ENCODE data around the gene TUBB1. TPM values are rescaled to one million over a fixed set of nuclear protein-coding genes. Genes with fewer than 3 reads are reported as not detected.

The TUBB1 gene
- total RNA-seq, 1 donor from 2014 or later: 0.19 TPM

DNA sequence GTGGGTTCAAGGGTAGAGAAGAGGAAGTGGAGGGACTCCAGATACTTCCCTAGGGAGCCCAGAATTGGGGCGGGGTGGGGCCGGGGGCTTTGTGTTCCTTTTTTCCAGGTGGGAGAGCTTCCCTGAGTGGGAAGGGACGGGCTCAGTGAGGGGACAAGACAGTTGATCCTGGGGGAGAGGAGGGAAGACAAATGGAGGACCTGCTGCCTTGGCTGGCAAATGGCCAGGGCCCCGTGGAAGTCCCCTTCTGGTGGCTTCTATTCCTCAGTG is 14.8 kb upstream of the TUBB1 start:
- Mint-ChIP-seq H3K9me3 (ENCODE audit: low read depth) (no peaks in the 10 kb centered on the region), H3K36me3 (ENCODE audit: insufficient read depth) (peaks cover 10% of the 10 kb centered on the region), H3K27me3 (peaks cover 7% of the 10 kb centered on the region), H3K27ac (no peak overlapping the region), H3K4me1 (ENCODE audit: low read depth) (peaks cover 3% of the 10 kb centered on the region), H3K4me3 (ENCODE audit: low read depth) (no peak overlapping the region)
- TF ChIP-seq, protein P1, sequence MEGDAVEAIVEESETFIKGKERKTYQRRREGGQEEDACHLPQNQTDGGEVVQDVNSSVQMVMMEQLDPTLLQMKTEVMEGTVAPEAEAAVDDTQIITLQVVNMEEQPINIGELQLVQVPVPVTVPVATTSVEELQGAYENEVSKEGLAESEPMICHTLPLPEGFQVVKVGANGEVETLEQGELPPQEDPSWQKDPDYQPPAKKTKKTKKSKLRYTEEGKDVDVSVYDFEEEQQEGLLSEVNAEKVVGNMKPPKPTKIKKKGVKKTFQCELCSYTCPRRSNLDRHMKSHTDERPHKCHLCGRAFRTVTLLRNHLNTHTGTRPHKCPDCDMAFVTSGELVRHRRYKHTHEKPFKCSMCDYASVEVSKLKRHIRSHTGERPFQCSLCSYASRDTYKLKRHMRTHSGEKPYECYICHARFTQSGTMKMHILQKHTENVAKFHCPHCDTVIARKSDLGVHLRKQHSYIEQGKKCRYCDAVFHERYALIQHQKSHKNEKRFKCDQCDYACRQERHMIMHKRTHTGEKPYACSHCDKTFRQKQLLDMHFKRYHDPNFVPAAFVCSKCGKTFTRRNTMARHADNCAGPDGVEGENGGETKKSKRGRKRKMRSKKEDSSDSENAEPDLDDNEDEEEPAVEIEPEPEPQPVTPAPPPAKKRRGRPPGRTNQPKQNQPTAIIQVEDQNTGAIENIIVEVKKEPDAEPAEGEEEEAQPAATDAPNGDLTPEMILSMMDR (IDR thresholded peaks at IDR 0.05; ENCODE audit: unreplicated experiment): no peak
- no peak for DNase-seq (ENCODE audit: low spot score, unreplicated experiment)

DNA sequence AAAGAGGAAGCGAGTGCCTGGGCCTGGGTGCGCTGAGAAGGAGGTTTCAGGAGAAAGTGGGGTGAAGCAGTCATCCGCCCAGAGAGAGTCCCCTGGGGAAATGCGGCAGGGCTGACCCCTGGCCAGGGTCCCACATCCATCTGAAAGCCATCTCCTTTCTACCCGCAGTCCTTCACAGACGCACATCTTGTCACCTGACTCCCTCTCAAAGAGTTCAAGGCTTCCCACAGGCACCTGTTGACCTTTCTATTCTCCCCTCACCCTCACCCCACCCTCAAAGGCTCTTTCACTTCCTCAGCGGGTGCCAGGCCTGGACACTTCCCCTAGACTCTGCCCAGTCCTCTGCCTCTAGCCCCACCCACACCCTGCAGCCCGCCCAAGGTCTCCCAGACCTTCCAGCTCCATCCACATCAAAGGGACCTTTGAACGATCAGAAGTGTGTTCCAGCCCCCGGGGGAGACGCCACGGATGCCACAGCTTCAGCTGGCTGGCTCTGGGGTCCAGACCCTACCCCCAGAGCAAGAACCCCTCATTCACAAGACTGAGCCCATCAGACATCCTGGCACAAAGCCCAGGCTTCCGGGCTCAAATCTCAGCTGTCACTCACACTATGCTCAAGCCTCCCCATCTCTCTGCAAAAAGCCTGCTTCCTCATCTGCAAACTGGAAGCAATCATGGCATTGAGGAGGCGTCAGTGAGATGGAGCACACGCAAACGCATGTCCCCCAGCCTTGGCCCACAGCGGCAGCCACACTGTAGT is 14.3 kb upstream of the TUBB1 start:
- Mint-ChIP-seq H3K9me3 (ENCODE audit: low read depth) (no peaks in the 10 kb centered on the region), H3K36me3 (ENCODE audit: insufficient read depth) (peaks cover 10% of the 10 kb centered on the region), H3K4me3 (ENCODE audit: low read depth) (no peak overlapping the region), H3K27me3 (peaks cover 10% of the 10 kb centered on the region), H3K4me1 (ENCODE audit: low read depth) (peaks cover 3% of the 10 kb centered on the region), H3K27ac (no peak overlapping the region)
- TF ChIP-seq, protein P1 (IDR thresholded peaks at IDR 0.05; ENCODE audit: unreplicated experiment): no peak
- DNase-seq (ENCODE audit: low spot score, unreplicated experiment): no peak

DNA sequence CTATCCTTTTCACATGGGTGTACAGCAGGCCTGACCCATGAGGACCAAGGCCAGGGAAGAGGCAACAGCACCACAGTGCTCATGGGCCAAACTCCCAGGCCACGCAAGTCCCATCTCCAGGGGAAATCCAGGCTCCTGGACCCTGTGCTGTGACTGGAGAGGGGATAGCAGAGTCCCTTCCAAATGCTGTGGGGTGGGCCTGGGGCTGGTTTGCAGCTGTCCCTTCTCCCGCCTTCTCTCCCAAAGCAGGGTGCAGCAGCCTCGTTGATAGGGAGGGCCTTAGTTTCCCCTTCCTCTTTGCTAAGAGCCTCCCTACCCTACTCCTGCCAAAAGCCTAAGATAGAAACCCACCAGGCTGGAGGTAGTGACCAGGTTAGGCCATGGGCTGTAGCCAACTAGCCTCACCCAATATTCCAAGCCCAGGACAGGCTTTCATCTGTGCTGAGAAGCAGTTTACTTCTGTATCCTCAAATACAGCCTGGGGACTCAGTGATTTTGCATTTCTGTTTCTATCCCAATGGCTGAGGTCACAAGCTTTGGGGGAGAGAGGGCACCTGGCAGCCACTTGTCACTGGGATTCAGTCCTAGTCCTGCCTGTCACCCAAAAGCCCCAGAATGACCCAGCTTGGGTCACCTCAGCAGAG is 13.6 kb upstream of the TUBB1 start:
- Mint-ChIP-seq H3K27ac (no peak overlapping the region), H3K4me3 (ENCODE audit: low read depth) (peak overlapping the region; percentile 61), H3K4me1 (ENCODE audit: low read depth) (peaks cover 3% of the 10 kb centered on the region), H3K36me3 (ENCODE audit: insufficient read depth) (peaks cover 5% of the 10 kb centered on the region), H3K9me3 (ENCODE audit: low read depth) (no peaks in the 10 kb centered on the region), H3K27me3 (peaks cover 17% of the 10 kb centered on the region)
- TF ChIP-seq, protein P1 (IDR thresholded peaks at IDR 0.05; ENCODE audit: unreplicated experiment): no peak
- DNase-seq (ENCODE audit: low spot score, unreplicated experiment): no peak

DNA sequence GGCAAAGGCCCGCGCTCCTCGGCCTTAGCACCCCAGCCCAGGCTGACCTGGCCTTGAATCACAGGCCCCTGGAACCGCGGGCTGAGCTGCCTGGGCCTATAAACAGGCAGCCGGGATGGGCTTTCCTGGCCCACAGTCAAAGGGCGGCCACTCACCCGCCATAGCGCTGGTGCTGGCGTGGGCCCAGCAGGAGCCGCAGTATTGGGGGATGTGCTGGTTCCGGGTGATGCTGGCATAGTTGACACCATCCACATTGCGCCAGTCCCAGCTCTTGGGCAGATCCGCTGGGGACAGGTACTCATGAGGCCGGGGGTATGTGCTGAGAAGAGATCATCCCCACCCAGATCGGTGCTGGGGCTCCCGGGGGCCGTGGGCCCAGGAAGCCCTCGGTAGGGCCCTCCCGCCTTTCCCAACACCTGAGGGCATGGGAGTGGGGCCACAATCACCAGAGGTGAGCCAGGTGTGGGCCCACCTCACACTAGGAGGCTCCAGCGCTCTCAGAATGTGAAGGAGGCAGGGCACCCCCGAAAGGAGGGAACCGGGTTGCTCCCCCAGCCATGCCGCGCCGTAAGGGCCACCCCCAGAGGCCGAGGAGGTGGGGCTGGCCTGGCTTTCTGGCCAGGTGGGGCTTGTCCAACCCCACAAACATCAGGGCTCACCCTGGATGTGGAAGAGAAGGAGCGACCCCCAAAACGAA is 12.9 kb upstream of the TUBB1 start:
- Mint-ChIP-seq H3K4me1 (ENCODE audit: low read depth) (peaks cover 3% of the 10 kb centered on the region), H3K27ac (no peak overlapping the region), H3K27me3 (peaks cover 21% of the 10 kb centered on the region), H3K36me3 (ENCODE audit: insufficient read depth) (peaks cover 5% of the 10 kb centered on the region), H3K4me3 (ENCODE audit: low read depth) (peak overlapping the region; percentile 61), H3K9me3 (ENCODE audit: low read depth) (no peaks in the 10 kb centered on the region)
- TF ChIP-seq, protein P1 (IDR thresholded peaks at IDR 0.05; ENCODE audit: unreplicated experiment): no peak
- DNase-seq (ENCODE audit: low spot score, unreplicated experiment): no peak

DNA sequence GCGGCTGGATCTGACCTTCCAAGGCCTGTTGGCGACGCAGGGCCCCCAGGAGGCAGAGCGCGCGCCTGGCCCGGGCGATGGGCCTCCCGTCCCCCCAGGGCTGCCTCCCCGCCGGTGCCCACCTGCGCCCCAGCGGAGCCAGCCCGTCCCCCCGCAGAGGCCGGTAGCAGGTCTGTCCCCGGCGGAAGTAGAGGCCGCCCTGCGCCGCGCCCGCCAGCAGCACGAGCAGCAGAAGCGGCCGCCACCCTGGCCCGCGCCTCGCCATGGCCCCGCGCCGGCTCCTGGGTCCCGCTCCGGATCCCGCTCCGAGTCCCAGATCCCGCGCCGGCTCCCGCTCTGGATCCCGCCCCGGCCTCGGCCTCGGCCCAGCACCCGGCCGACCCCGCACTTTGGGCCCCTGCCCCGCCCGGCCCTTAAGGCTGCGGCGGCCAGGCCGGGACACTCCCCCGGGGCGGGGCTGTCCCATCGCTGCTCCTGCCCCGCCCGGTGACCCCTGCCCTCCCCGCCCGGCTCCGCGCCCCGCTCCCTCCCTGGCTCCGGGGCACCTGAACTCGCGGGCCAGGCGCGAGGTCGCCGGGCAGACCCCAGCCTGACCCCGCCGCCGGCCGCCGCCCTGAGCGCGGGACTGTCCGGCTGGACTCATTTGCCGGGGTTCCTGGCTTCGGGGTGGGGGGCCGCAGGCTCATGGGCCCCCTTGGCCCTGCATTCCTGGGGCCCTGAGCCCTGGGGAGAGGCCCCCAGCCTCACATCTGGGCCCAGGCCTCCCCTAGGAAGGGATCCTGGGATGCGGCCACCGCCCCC is 12.2 kb upstream of the TUBB1 start, which contains the start of gene CTSZ:
Gene CTSZ, minus strand, starts transcription at position 391 of the 801 bp plus-strand sequence. Its CDS starts 126 bp downstream, at position 265.
- peaks cover 23% of the 10 kb centered on the region for H3K27me3 Mint-ChIP-seq

More for the DNA sequence above, 12.2 kb upstream of the TUBB1 start, which contains the start of gene CTSZ:
- peak within 1 kb of the TSS; percentile 66 for H3K4me3 Mint-ChIP-seq (ENCODE audit: low read depth)
- no peaks in the 10 kb centered on the region for H3K9me3 Mint-ChIP-seq (ENCODE audit: low read depth)
- H3K27ac Mint-ChIP-seq: no peak within 1 kb of the TSS
- TF ChIP-seq, protein P1 (IDR thresholded peaks at IDR 0.05; ENCODE audit: unreplicated experiment): no peak
- peaks cover 3% of the 10 kb centered on the region for H3K4me1 Mint-ChIP-seq (ENCODE audit: low read depth)
- peaks cover 2% of the 10 kb centered on the region for H3K36me3 Mint-ChIP-seq (ENCODE audit: insufficient read depth)
- peak; percentile 25 for DNase-seq (ENCODE audit: low spot score, unreplicated experiment)

Data from progenitor cell of endocrine pancreas (in vitro differentiated cells).